ENCODE data around the gene WNK2. TPM values are rescaled to one million over a fixed set of nuclear protein-coding genes. Genes with fewer than 3 reads are reported as not detected.
A peak's percentile ranks its signal among the peaks of the same experiment; 100 is the strongest.
"Not testable (repeated sequence)": the region's sequence is repeated elsewhere in the genome, so short reads cannot be mapped to it uniquely, and the experiment has no call there.

WNK2 gene
- total and polyA plus RNA-seq, 4 experiments from 2014 or later, result 0.26 TPM; not detected in 3

- H3K36me3 Mint-ChIP-seq, result no peaks in the 10 kb centered on the region
- no peak overlapping the region for H3K4me3 ChIP-seq (ENCODE audit: low read length in 2 of 2)
- no peak for DNase-seq
- no peak overlapping the region for H3K4me3 Mint-ChIP-seq
- H3K27me3 Mint-ChIP-seq, result peaks cover 4 to 19% of the 10 kb centered on the region in 2 donors
- ChIA-PET POLR2A (ENCODE audit: partially characterized antibody) (no interaction called here), CTCF (ENCODE audit: partially characterized antibody) (no interaction called here)
- no peaks in the 10 kb centered on the region for H3K9me3 Mint-ChIP-seq
- H3K4me1 ChIP-seq (ENCODE audit: insufficient read depth, low read length), result no peaks in the 10 kb centered on the region
- peaks cover 8% of the 10 kb centered on the region for H3K27me3 ChIP-seq (ENCODE audit: insufficient read depth, low read length)
- H3K27ac ChIP-seq (ENCODE audit: low read depth, low read length), result no peak overlapping the region
- no peak overlapping the region for H3K27ac Mint-ChIP-seq
- peaks cover 2 to 6% (median 5%) of the 10 kb centered on the region in 4 donors for H3K4me1 Mint-ChIP-seq
- no peaks in the 10 kb centered on the region for H3K36me3 ChIP-seq (ENCODE audit: insufficient read depth, low read length)
- intact Hi-C loops (cut with micrococcal nuclease), result no loop called here
- no peaks in the 10 kb centered on the region for H3K9me3 ChIP-seq (ENCODE audit: control insufficient read depth in 1 of 2, low read length in 2 of 2)
These were observed 137.3 kb downstream of the WNK2 start for GRCh38 chr9:93321220-93321610.

DNA sequence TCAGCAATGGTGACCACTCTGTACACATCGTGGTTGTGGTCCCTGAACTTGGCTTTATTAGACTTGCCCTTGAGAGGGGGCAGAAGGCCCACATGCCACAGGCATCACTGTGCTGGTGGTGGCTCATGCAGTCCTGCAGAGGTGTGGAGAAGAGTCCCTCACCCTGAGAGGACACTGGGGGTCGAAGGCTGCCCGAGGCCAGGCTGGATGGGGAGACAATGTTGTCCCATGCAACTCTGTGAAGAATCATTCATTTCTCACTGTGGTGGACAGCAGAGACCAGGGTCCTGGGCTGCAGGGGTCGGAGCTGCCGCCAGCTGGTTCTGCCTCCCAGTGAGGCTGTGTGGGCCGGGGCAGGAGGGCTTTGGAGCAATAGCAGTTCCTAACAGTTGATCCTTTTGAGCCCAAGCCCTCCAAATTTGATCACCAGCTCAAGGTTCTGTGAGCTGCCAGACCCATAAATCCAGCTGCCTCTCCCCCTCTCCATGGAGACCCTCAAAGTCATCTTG lies 139.6 kb downstream of the WNK2 start:
- H3K9me3 ChIP-seq (ENCODE audit: control insufficient read depth in 1 of 2, low read length in 2 of 2); H3K27ac Mint-ChIP-seq; H3K4me1 Mint-ChIP-seq; H3K36me3 ChIP-seq (ENCODE audit: insufficient read depth, low read length); CTCF ChIA-PET (ENCODE audit: partially characterized antibody); H3K9me3 Mint-ChIP-seq; H3K36me3 Mint-ChIP-seq; H3K4me3 ChIP-seq (ENCODE audit: low read length in 2 of 2); H3K4me3 Mint-ChIP-seq; DNase-seq; H3K27me3 ChIP-seq (ENCODE audit: insufficient read depth, low read length); POLR2A ChIA-PET (ENCODE audit: partially characterized antibody); H3K4me1 ChIP-seq (ENCODE audit: insufficient read depth, low read length); H3K27ac ChIP-seq (ENCODE audit: low read depth, low read length); intact Hi-C loops (cut with micrococcal nuclease): not testable (repeated sequence)
- peaks cover 4 to 17% of the 10 kb centered on the region in 2 donors for H3K27me3 Mint-ChIP-seq

GRCh38 chr9:93324191-93324834 lies 140.4 kb downstream of the WNK2 start:
- DNase-seq, result no peak
- Histone ChIP-seq H3K9me3 (ENCODE audit: control insufficient read depth in 1 of 2, low read length in 2 of 2) (no peaks in the 10 kb centered on the region), H3K4me3 (ENCODE audit: low read length in 2 of 2) (no peak overlapping the region), H3K4me1 (ENCODE audit: insufficient read depth, low read length) (no peaks in the 10 kb centered on the region), H3K27ac (ENCODE audit: low read depth, low read length) (no peak overlapping the region), H3K36me3 (ENCODE audit: insufficient read depth, low read length) (no peaks in the 10 kb centered on the region), H3K27me3 (ENCODE audit: insufficient read depth, low read length) (no peaks in the 10 kb centered on the region)
- H3K9me3 Mint-ChIP-seq, result no peaks in the 10 kb centered on the region
- H3K27me3 Mint-ChIP-seq, result peaks cover 4 to 12% of the 10 kb centered on the region in 2 donors
- ChIA-PET POLR2A (ENCODE audit: partially characterized antibody) (no interaction called here), CTCF (ENCODE audit: partially characterized antibody) (no interaction called here)
- intact Hi-C loops (cut with micrococcal nuclease), result no loop called here
- H3K4me3 Mint-ChIP-seq, result no peak overlapping the region
- no peaks in the 10 kb centered on the region for H3K4me1 Mint-ChIP-seq
- peak overlapping the region in 1 of 7 donors; percentile 29 for H3K27ac Mint-ChIP-seq
- H3K36me3 Mint-ChIP-seq, result no peaks in the 10 kb centered on the region

DNA sequence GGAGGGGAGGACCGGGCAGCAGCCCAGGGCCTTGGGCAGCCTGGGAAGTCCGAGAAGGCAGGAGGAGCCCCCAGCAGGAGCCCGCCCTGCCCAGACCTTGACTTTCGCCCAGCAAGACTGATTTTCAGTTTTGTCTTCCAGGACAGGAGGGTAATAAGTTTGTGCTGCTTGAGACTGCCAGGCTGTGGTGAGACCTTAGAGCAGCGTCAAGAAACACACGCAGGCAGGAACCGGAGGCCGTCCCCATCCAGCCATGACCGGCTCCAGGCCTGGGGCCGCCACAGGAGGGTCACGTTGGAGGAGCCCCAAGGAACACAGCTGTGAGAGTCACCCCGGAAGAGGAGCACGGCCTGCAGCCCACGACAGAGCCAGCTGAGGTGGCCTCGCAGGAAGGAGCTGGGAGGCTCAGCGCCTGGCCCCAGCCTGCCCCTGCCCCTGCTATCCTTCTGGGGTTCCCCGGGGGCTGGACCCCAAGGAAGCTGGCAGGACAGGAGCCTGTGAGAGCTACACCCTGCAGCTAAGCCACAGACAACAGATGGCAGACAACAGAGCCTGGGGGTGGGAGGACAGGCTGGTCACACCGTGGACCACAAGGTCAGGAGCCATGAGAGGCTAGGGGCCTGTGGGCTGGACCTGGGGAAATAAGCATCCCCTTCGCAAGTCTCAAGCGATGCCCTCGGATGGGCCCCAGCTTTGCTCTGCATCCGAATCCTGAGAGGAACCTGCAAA lies 141.5 kb downstream of the WNK2 start:
- Histone ChIP-seq H3K4me3 (ENCODE audit: low read length in 2 of 2) (no peak overlapping the region), H3K9me3 (ENCODE audit: control insufficient read depth in 1 of 2, low read length in 2 of 2) (no peaks in the 10 kb centered on the region), H3K36me3 (ENCODE audit: insufficient read depth, low read length) (no peaks in the 10 kb centered on the region), H3K4me1 (ENCODE audit: insufficient read depth, low read length) (no peaks in the 10 kb centered on the region), H3K27ac (ENCODE audit: low read depth, low read length) (no peak overlapping the region), H3K27me3 (ENCODE audit: insufficient read depth, low read length) (no peaks in the 10 kb centered on the region)
- intact Hi-C loops (cut with micrococcal nuclease), result no loop called here
- Mint-ChIP-seq H3K27ac (peak overlapping the region in 2 of 7 donors; percentile 18 to 51), H3K4me1 (no peaks in the 10 kb centered on the region), H3K4me3 (no peak overlapping the region), H3K9me3 (no peaks in the 10 kb centered on the region), H3K27me3 (peaks cover 4 to 15% of the 10 kb centered on the region in 2 donors), H3K36me3 (no peaks in the 10 kb centered on the region)
- ChIA-PET POLR2A (ENCODE audit: partially characterized antibody) (no interaction called here), CTCF (ENCODE audit: partially characterized antibody) (no interaction called here)
- no peak for DNase-seq

- H3K27ac ChIP-seq (ENCODE audit: low read depth, low read length), result no peak overlapping the region
- H3K4me3 ChIP-seq (ENCODE audit: low read length in 2 of 2), result no peak overlapping the region
- Mint-ChIP-seq H3K9me3 (no peaks in the 10 kb centered on the region), H3K4me1 (no peaks in the 10 kb centered on the region), H3K36me3 (no peaks in the 10 kb centered on the region), H3K4me3 (no peak overlapping the region), H3K27me3 (peaks cover 4 to 16% of the 10 kb centered on the region in 2 donors), H3K27ac (no peak overlapping the region)
- H3K36me3 ChIP-seq (ENCODE audit: insufficient read depth, low read length), result no peaks in the 10 kb centered on the region
- CTCF ChIA-PET (ENCODE audit: partially characterized antibody), result no interaction called here
- no peak for DNase-seq
- no peaks in the 10 kb centered on the region for H3K4me1 ChIP-seq (ENCODE audit: insufficient read depth, low read length)
- H3K27me3 ChIP-seq (ENCODE audit: insufficient read depth, low read length), result no peaks in the 10 kb centered on the region
- intact Hi-C loops (cut with micrococcal nuclease), result no loop called here
- H3K9me3 ChIP-seq (ENCODE audit: control insufficient read depth in 1 of 2, low read length in 2 of 2), result no peaks in the 10 kb centered on the region
- POLR2A ChIA-PET (ENCODE audit: partially characterized antibody), result no interaction called here
These were observed 142.1 kb downstream of the WNK2 start for GRCh38 chr9:93326056-93326455.

DNA sequence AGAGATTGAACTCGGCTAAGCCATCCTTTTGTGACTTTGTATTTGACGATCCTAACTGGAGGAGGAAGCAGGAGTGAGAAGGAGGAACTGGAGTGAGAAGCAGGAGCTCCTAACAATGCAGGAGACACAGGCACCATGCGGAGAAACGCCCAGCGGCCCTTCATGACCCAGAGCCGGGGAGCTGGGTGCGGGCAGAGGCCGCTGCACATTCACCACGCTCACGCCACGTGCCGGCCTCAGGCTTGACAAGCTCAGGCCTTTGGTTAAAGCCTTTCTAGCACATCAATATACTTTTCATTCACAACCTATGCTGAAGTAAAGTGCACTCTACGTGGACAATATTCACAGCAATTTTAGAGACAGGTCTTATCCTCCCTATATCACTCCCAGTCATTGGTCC lies 142.7 kb downstream of the WNK2 start:
- no peaks in the 10 kb centered on the region for H3K4me1 ChIP-seq (ENCODE audit: insufficient read depth, low read length)
- H3K9me3 ChIP-seq (ENCODE audit: control insufficient read depth in 1 of 2, low read length in 2 of 2), result no peaks in the 10 kb centered on the region
- POLR2A ChIA-PET (ENCODE audit: partially characterized antibody), result no interaction called here
- H3K36me3 Mint-ChIP-seq, result no peaks in the 10 kb centered on the region
- H3K9me3 Mint-ChIP-seq, result no peaks in the 10 kb centered on the region
- H3K36me3 ChIP-seq (ENCODE audit: insufficient read depth, low read length), result no peaks in the 10 kb centered on the region
- H3K27me3 ChIP-seq (ENCODE audit: insufficient read depth, low read length), result no peaks in the 10 kb centered on the region
- CTCF ChIA-PET (ENCODE audit: partially characterized antibody), result no interaction called here
- no peak overlapping the region for H3K27ac Mint-ChIP-seq
- H3K27ac ChIP-seq (ENCODE audit: low read depth, low read length), result no peak overlapping the region
- H3K4me3 Mint-ChIP-seq, result no peak overlapping the region
- H3K4me1 Mint-ChIP-seq, result no peaks in the 10 kb centered on the region
- H3K27me3 Mint-ChIP-seq, result peaks cover 4 to 19% of the 10 kb centered on the region in 2 donors
- intact Hi-C loops (cut with micrococcal nuclease), result no loop called here
- no peak overlapping the region for H3K4me3 ChIP-seq (ENCODE audit: low read length in 2 of 2)
- DNase-seq, result no peak

GRCh38 chr9:93329629-93330280 lies 145.8 kb downstream of the WNK2 start:
- no peak overlapping the region for H3K4me3 ChIP-seq (ENCODE audit: low read length in 2 of 2)
- no peak overlapping the region for H3K27ac Mint-ChIP-seq
- H3K36me3 ChIP-seq (ENCODE audit: insufficient read depth, low read length), result no peaks in the 10 kb centered on the region
- CTCF ChIA-PET (ENCODE audit: partially characterized antibody), result interaction anchor here (1.1 kb wide), 1 partner anchor 27 kb away, joined by 4 read pairs; no protein-coding TSS in a partner anchor
- peaks cover 0 to 6% (median 0%) of the 10 kb centered on the region in 8 donors for H3K9me3 Mint-ChIP-seq
- POLR2A ChIA-PET (ENCODE audit: partially characterized antibody), result no interaction called here
- H3K4me1 Mint-ChIP-seq, result no peaks in the 10 kb centered on the region
- no peaks in the 10 kb centered on the region for H3K27me3 ChIP-seq (ENCODE audit: insufficient read depth, low read length)
- H3K27me3 Mint-ChIP-seq, result peaks cover 4 to 18% of the 10 kb centered on the region in 2 donors
- no peak overlapping the region for H3K27ac ChIP-seq (ENCODE audit: low read depth, low read length)
- H3K36me3 Mint-ChIP-seq, result no peaks in the 10 kb centered on the region
- no peaks in the 10 kb centered on the region for H3K4me1 ChIP-seq (ENCODE audit: insufficient read depth, low read length)
- intact Hi-C loops (cut with micrococcal nuclease), result no loop called here
- H3K4me3 Mint-ChIP-seq, result no peak overlapping the region
- H3K9me3 ChIP-seq (ENCODE audit: control insufficient read depth in 1 of 2, low read length in 2 of 2), result no peaks in the 10 kb centered on the region
- no peak for DNase-seq
